AG04450 (cell line): ENCODE results near the gene TRIM29. TPM values are rescaled to one million over a fixed set of nuclear protein-coding genes. Genes with fewer than 3 reads are reported as not detected.

ENCODE experiments used
- CTCF ChIA-PET: fragments of 300-600, 350-600 bp; formaldehyde crosslinking; extraction: SDS; loops from one replicate; lab custom pipeline; 2022; ENCODE audit warnings: antibody characterized with exemption, inconsistent platforms; lab: Charles Lee
- POLR2A ChIA-PET: fragments of 350-600 bp; formaldehyde crosslinking; extraction: SDS; loops from one replicate; lab custom pipeline; 2021; ENCODE audit warnings: antibody characterized with exemption, inconsistent platforms; lab: Yijun Ruan, JAX
- DNase-seq: peaks from one replicate; pipeline ENCODE4 v3.0.0-alpha.2; 2011; ENCODE audit warnings: low read depth, low spot score
- H3K27ac ChIP-seq: one replicate; pipeline ENCODE4 v1.5.1; 2012; ENCODE audit warnings: low read depth, low read length, control low read depth
- H3K27me3 ChIP-seq: one replicate; pipeline ENCODE4 v1.6.0; 2012; ENCODE audit warnings: low read length; ENCODE audit not compliant: control insufficient read depth, insufficient read depth
- H3K4me3 ChIP-seq: 2 replicates; pipeline ENCODE4 v1.5.1; 2011; ENCODE audit warnings: mild to moderate bottlenecking, low read depth, low read length, control low read depth
- H3K9me3 ChIP-seq: 2 replicates; pipeline ENCODE4 v1.5.1; 2012; ENCODE audit warnings: low read length; ENCODE audit not compliant: control insufficient read depth, insufficient read depth
- CTCF ChIP-seq: IDR thresholded peaks from 2 replicates; pipeline ENCODE4 v1.5.1; 2011; ENCODE audit warnings: low read depth, low read length, control low read depth, inconsistent platforms
- polyA plus RNA-seq: library from polyadenylated mRNA; depleted of rRNA; stranded (reverse); fragments of >200 nt; gene quantifications from 2 replicates; pipeline ENCODE4 v1.2.3, GENCODE V29; 2011

The TRIM29 gene
- polyA plus RNA-seq, 1 experiment, result 0.07 TPM

- Histone ChIP-seq H3K9me3 (no peaks in the 10 kb centered on the region), H3K4me3 (no peak overlapping the region), H3K27me3 (peaks cover 25% of the 10 kb centered on the region), H3K27ac (no peak overlapping the region)
- POLR2A ChIA-PET, result no interaction called here
- CTCF ChIA-PET, result interaction anchor here (1.3 kb wide), 1 partner anchor 17 kb away, joined by 4 read pairs; no protein-coding TSS in a partner anchor
- TF ChIP-seq CTCF, result no peak
- DNase-seq, result no peak
These were observed 12.4 kb downstream of the TRIM29 start for GRCh38 chr11:120125509-120125908.

DNA sequence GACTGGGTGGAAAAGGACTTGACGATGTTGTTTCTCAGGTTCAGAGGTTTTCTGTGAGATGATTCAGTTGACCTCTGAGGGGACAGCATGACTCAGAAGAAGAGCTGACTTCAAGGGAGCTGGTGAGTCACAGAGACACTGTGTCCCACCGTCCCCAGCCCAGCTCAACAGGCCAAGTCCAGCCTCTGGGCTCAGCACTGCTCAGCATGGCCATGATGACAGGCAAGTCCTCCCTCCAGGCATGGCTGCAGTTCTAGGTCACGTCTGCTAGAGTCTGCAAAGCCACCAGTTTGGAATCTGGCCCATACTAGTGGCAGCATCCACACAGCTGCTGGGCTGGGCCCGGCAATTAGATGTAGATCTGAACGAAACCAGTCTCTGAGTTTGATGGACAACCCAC lies 12.9 kb downstream of the TRIM29 start:
- ChIA-PET POLR2A (no interaction called here), CTCF (no interaction called here)
- Histone ChIP-seq H3K27me3 (peaks cover 28% of the 10 kb centered on the region), H3K27ac (no peak overlapping the region), H3K9me3 (no peaks in the 10 kb centered on the region), H3K4me3 (no peak overlapping the region)
- TF ChIP-seq CTCF, result no peak
- no peak for DNase-seq

DNA sequence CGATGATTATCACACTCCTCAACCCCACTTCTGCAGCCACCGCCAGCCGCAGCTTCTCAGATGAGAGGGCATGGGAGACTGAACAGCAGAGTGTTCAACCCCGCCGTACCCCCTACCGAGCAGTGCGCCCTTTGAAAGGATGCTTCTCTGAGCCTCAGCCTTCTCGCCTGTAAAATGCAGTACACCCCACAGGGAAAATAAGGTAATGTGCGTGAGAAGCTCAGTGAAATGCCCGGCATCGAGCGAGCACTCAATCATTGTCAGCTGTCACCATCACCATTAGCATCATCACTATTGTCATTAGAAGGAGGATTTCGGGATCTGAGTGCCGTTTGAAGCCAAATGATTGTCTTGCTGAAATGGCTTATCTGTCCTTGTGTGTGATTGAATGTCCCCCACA lies 13.6 kb downstream of the TRIM29 start:
- Histone ChIP-seq H3K9me3 (no peaks in the 10 kb centered on the region), H3K27me3 (peaks cover 28% of the 10 kb centered on the region), H3K4me3 (no peak overlapping the region), H3K27ac (no peak overlapping the region)
- POLR2A ChIA-PET, result no interaction called here
- no peak for DNase-seq
- CTCF ChIA-PET, result no interaction called here
- no peak for TF ChIP-seq CTCF

DNA sequence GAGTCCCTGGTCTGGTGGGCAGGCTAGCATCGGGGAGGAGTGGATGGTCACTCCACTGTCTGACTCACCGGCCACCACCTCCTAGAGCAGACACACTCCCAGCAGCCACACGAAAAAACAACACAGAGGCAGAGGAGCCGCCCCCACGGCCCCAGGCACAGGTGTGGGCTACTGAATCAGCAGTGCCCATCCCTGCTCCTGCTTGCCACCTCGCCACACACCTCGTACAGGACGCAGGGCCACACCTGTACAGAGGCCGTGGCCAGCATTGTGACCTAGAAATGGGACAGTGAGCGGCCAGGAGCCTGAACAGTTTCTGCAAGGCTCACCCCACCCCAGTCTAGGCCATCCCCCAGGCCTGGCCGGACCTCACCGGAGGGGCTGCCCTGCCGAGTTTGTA lies 14.0 kb downstream of the TRIM29 start:
- CTCF ChIA-PET, result no interaction called here
- POLR2A ChIA-PET, result no interaction called here
- DNase-seq, result no peak

More for the DNA sequence above, 14.0 kb downstream of the TRIM29 start:
- TF ChIP-seq CTCF, result no peak
- Histone ChIP-seq H3K27me3 (peaks cover 25% of the 10 kb centered on the region), H3K9me3 (no peaks in the 10 kb centered on the region), H3K4me3 (no peak overlapping the region), H3K27ac (no peak overlapping the region)
